Naive thymus-derived CD4-positive, alpha-beta T cell (primary cell): Measurements from ENCODE around the gene HDAC5. TPM values are rescaled to one million over a fixed set of nuclear protein-coding genes. Genes with fewer than 3 reads are reported as not detected.
A peak's percentile ranks its signal among the peaks of the same experiment; 100 is the strongest.
"Not testable (repeated sequence)": the region's sequence is repeated elsewhere in the genome, so short reads cannot be mapped to it uniquely, and the experiment has no call there.

ENCODE experiments used
- ATAC-seq: fragments of 150-1000 bp; cut with Tn5 transposase; 2 replicates; pipeline ENCODE4 v1.10.0; 2021; ENCODE audit warnings: mild to moderate bottlenecking, moderate library complexity
- CTCF ChIA-PET: fragments of 350-600 bp; sonication (Branson Sonifier 250); formaldehyde crosslinking; loops from one replicate; lab custom pipeline; 2021; ENCODE audit warnings: antibody characterized with exemption; lab: Charles Lee
- POLR2A ChIA-PET: fragments of 350-600 bp; sonication (Branson Sonifier 250); formaldehyde crosslinking; loops from one replicate; lab custom pipeline; 2021; ENCODE audit warnings: antibody characterized with exemption, inconsistent platforms; lab: Charles Lee
- DNase-seq, 9 donors: peaks; one replicate each; pipeline versions ENCODE4 v3.0.0 to v3.0.0-alpha.2; 2020 to 2022; ENCODE audit warnings: mixed read lengths in 1 of 9
- H3K27ac ChIP-seq: one replicate; pipeline ENCODE4 v1.7.0; 2013; ENCODE audit warnings: mild to moderate bottlenecking, low read depth, low read length, moderate library complexity
- H3K27me3 ChIP-seq, 2 donors: one replicate each; pipeline ENCODE4 v1.7.0; 2013; ENCODE audit warnings: low read length in 2 of 2, mild to moderate bottlenecking in 2 of 2, moderate library complexity in 2 of 2; ENCODE audit not compliant: control insufficient read depth in 2 of 2, insufficient read depth in 2 of 2
- H3K36me3 ChIP-seq, 3 experiments: 1 replicate in 2 of 3; 2 replicates in 1 of 3; pipeline ENCODE4 v1.7.0; 2013; ENCODE audit warnings: low read length in 3 of 3, mild to moderate bottlenecking in 3 of 3, moderate library complexity in 1 of 3; ENCODE audit not compliant: insufficient read depth in 3 of 3, control insufficient read depth in 2 of 3
- H3K4me1 ChIP-seq, 2 donors: one replicate each; pipeline ENCODE4 v1.7.0; 2013; ENCODE audit warnings: low read length in 2 of 2, mild to moderate bottlenecking in 2 of 2, moderate library complexity in 1 of 2; ENCODE audit not compliant: control insufficient read depth in 2 of 2, insufficient read depth in 2 of 2
- H3K4me3 ChIP-seq: 2 replicates; pipeline ENCODE4 v1.7.0; 2013; ENCODE audit warnings: mild to moderate bottlenecking, low read length
- H3K9me3 ChIP-seq, 3 experiments: 1 replicate in 2 of 3; 2 replicates in 1 of 3; pipeline ENCODE4 v1.7.0; 2013; ENCODE audit warnings: low read length in 3 of 3; ENCODE audit not compliant: control insufficient read depth in 2 of 3
- H3K27ac Mint-ChIP-seq, 9 donors: one replicate each; pipeline ENCODE4 v1.8.0; 2020 to 2022; ENCODE audit warnings: mixed read lengths in 9 of 9, mild to moderate bottlenecking in 8 of 9, moderate library complexity in 5 of 9, inconsistent platforms in 2 of 9
- H3K27me3 Mint-ChIP-seq, 5 donors: one replicate each; pipeline ENCODE4 v1.8.0; 2021 to 2022; ENCODE audit warnings: mixed read lengths in 5 of 5, mild to moderate bottlenecking in 1 of 5
- H3K36me3 Mint-ChIP-seq, 5 donors: one replicate each; pipeline ENCODE4 v1.8.0; 2020 to 2022; ENCODE audit warnings: mixed read lengths in 5 of 5, mild to moderate bottlenecking in 3 of 5, inconsistent platforms in 1 of 5
- H3K4me1 Mint-ChIP-seq, 7 donors: one replicate each; pipeline ENCODE4 v1.8.0; 2020 to 2022; ENCODE audit warnings: mixed read lengths in 7 of 7, mild to moderate bottlenecking in 3 of 7, inconsistent platforms in 1 of 7
- H3K4me3 Mint-ChIP-seq, 10 donors: one replicate each; pipeline ENCODE4 v1.8.0; 2020 to 2022; ENCODE audit warnings: mild to moderate bottlenecking in 10 of 10, mixed read lengths in 10 of 10, moderate library complexity in 6 of 10, inconsistent platforms in 2 of 10
- H3K9me3 Mint-ChIP-seq, 11 donors: one replicate each; pipeline ENCODE4 v1.8.0; 2020 to 2022; ENCODE audit warnings: mixed read lengths in 11 of 11, mild to moderate bottlenecking in 4 of 11, inconsistent platforms in 1 of 11, moderate library complexity in 1 of 11
- intact Hi-C, 2 donors: fragments of 100-400 bp; cut with micrococcal nuclease; formaldehyde crosslinking; loops; one replicate each; pipeline ENCODE4 v1.15.1; 2023
- polyA plus RNA-seq, 2 donors: library from polyadenylated mRNA; unstranded; fragments of 300-500 nt; fragmentation: Illumina TruSeq; gene quantifications; one replicate each; pipeline ENCODE4 v1.2.3, GENCODE V29; 2021
- total RNA-seq, 6 experiments: library from RNA in 5 of 6; stranded (reverse) in 5 of 6; gene quantifications; 1 replicate in 5 of 6; 2 replicates in 1 of 6; pipeline ENCODE4 v1.2.3 and lab custom pipeline; 2021 to 2026

HDAC5 gene
- total and polyA plus RNA-seq, 7 experiments from 2014 or later: 15.2 to 106 (median 67.1) TPM

GRCh38 chr17:44147812-44148211 is 24.4 kb upstream of the HDAC5 start:
- Mint-ChIP-seq H3K27me3 (no peaks in the 10 kb centered on the region), H3K9me3 (no peaks in the 10 kb centered on the region), H3K36me3 (peaks cover 0 to 10% (median 0%) of the 10 kb centered on the region in 5 donors), H3K27ac (no peak overlapping the region), H3K4me1 (peaks cover 0 to 20% (median 0%) of the 10 kb centered on the region in 7 donors), H3K4me3 (no peak overlapping the region)
- ChIA-PET CTCF (interaction anchor here (1.5 kb wide), 1 partner anchor 21 kb away, joined by 3 read pairs; no protein-coding TSS in a partner anchor), POLR2A (no interaction called here)
- Histone ChIP-seq H3K27me3 (no peaks in the 10 kb centered on the region), H3K9me3 (no peaks in the 10 kb centered on the region), H3K27ac (no peak overlapping the region), H3K36me3 (no peaks in the 10 kb centered on the region), H3K4me1 (no peaks in the 10 kb centered on the region), H3K4me3 (no peak overlapping the region)
- DNase-seq (no peak), ATAC-seq (no peak)
- intact Hi-C loops: no loop called here

- Histone ChIP-seq H3K27me3 (no peaks in the 10 kb centered on the region), H3K27ac (no peak overlapping the region), H3K4me1 (peaks cover 0 to 4% of the 10 kb centered on the region in 2 donors), H3K9me3 (no peaks in the 10 kb centered on the region), H3K4me3 (no peak overlapping the region), H3K36me3 (no peaks in the 10 kb centered on the region)
- H3K9me3 Mint-ChIP-seq: peaks cover 0 to under 1% (median 0%) of the 10 kb centered on the region in 11 donors
- H3K27ac Mint-ChIP-seq: no peak overlapping the region
- no peak for ATAC-seq
- peaks cover 0 to 10% (median 0%) of the 10 kb centered on the region in 5 donors for H3K36me3 Mint-ChIP-seq
- CTCF ChIA-PET: interaction anchor here (1.4 kb wide), 1 partner anchor 186 kb away, joined by 3 read pairs; no protein-coding TSS in a partner anchor
- POLR2A ChIA-PET: interaction anchor here (0.6 to 1.5 kb wide), 4 partner anchors 13 to 162 kb away, joined by 3 to 4 read pairs (median 4); partner anchors contain the start of gene HDAC5
- intact Hi-C loops: no loop called here
- no peaks in the 10 kb centered on the region for H3K27me3 Mint-ChIP-seq
- DNase-seq: no peak
- no peak overlapping the region for H3K4me3 Mint-ChIP-seq
- peaks cover 0 to 27% (median 6%) of the 10 kb centered on the region in 7 donors for H3K4me1 Mint-ChIP-seq
Observed at GRCh38 chr17:44146375-44147346, 23.2 kb upstream of the HDAC5 start.

GRCh38 chr17:44144966-44145739 is 21.7 kb upstream of the HDAC5 start:
- intact Hi-C loops: no loop called here
- peaks cover 0 to 9% of the 10 kb centered on the region in 2 donors for H3K4me1 ChIP-seq
- Mint-ChIP-seq H3K27ac (peak overlapping the region in 1 of 9 donors; percentile 78), H3K36me3 (peaks cover 0 to 10% (median 0%) of the 10 kb centered on the region in 5 donors), H3K4me1 (peaks cover 0 to 29% (median 12%) of the 10 kb centered on the region in 7 donors), H3K9me3 (peaks cover 0 to 3% (median 0%) of the 10 kb centered on the region in 11 donors), H3K4me3 (no peak overlapping the region), H3K27me3 (no peaks in the 10 kb centered on the region)
- no peak for DNase-seq
- no peaks in the 10 kb centered on the region for H3K36me3 ChIP-seq
- H3K27ac ChIP-seq: no peak overlapping the region
- POLR2A ChIA-PET: interaction anchor here (0.9 to 1.5 kb wide), 2 partner anchors 15 to 41 kb away, joined by 3 read pairs; no protein-coding TSS in a partner anchor
- H3K4me3 ChIP-seq: no peak overlapping the region
- no peak for ATAC-seq
- H3K27me3 ChIP-seq: no peaks in the 10 kb centered on the region
- CTCF ChIA-PET: interaction anchor here (0.7 kb wide), 1 partner anchor 201 kb away, joined by 4 read pairs; no protein-coding TSS in a partner anchor
- H3K9me3 ChIP-seq: no peaks in the 10 kb centered on the region

GRCh38 chr17:44143921-44144320 is 20.5 kb upstream of the HDAC5 start:
- H3K36me3 ChIP-seq, POLR2A ChIA-PET, H3K27ac Mint-ChIP-seq, H3K9me3 Mint-ChIP-seq, intact Hi-C loops, H3K27me3 ChIP-seq, H3K27me3 Mint-ChIP-seq, ATAC-seq, H3K27ac ChIP-seq, DNase-seq, H3K4me3 ChIP-seq, H3K36me3 Mint-ChIP-seq, H3K9me3 ChIP-seq, H3K4me1 ChIP-seq: not testable (repeated sequence)
- peak overlapping the region in 3 of 10 donors; percentile 16 to 73 (median 21) for H3K4me3 Mint-ChIP-seq
- peaks cover 0 to 22% (median 11%) of the 10 kb centered on the region in 7 donors for H3K4me1 Mint-ChIP-seq
- CTCF ChIA-PET: interaction anchor here (0.8 to 1.3 kb wide), 2 partner anchors 20 to 1277 kb away, joined by 3 to 4 read pairs; partner anchors contain the start of gene HDAC5

- peak; percentile 46 for ATAC-seq
- peak in 2 of 9 donors; percentile 54 to 77 for DNase-seq
- intact Hi-C loops: no loop called here
- Histone ChIP-seq H3K4me3 (no peak overlapping the region), H3K4me1 (peaks cover 0 to 9% of the 10 kb centered on the region in 2 donors), H3K36me3 (no peaks in the 10 kb centered on the region), H3K27ac (no peak overlapping the region), H3K9me3 (no peaks in the 10 kb centered on the region), H3K27me3 (no peaks in the 10 kb centered on the region)
- H3K36me3 Mint-ChIP-seq: no peaks in the 10 kb centered on the region
- H3K27me3 Mint-ChIP-seq: peaks cover 0 to 5% (median 0%) of the 10 kb centered on the region in 5 donors
- H3K4me1 Mint-ChIP-seq: peaks cover 0 to 33% (median 12%) of the 10 kb centered on the region in 7 donors
- CTCF ChIA-PET: interaction anchor here (1.2 kb wide), 1 partner anchor 11 kb away, joined by 4 read pairs; no protein-coding TSS in a partner anchor
- H3K4me3 Mint-ChIP-seq: peak overlapping the region in 1 of 10 donors; percentile 35
- POLR2A ChIA-PET: no interaction called here
- H3K27ac Mint-ChIP-seq: peak overlapping the region in 1 of 9 donors; percentile 25
- peaks cover 0 to 3% (median 0%) of the 10 kb centered on the region in 11 donors for H3K9me3 Mint-ChIP-seq
Observed at GRCh38 chr17:44137891-44138709, 14.7 kb upstream of the HDAC5 start.
